Stromal cell of bone marrow (primary cell): Measurements from ENCODE around the gene REPS2.

Source experiments
- DNase-seq: peaks from one replicate; pipeline ENCODE4 v3.0.0-alpha.2; 2012; ENCODE audit warnings: low read depth

The REPS2 gene

GRCh38 chrX:17036171-17036961 is 89.9 kb downstream of the REPS2 start:
- no peak for DNase-seq

GRCh38 chrX:17038277-17038676 is 91.8 kb downstream of the REPS2 start:
- no peak for DNase-seq

GRCh38 chrX:17038681-17039161 is 92.3 kb downstream of the REPS2 start:
- no peak for DNase-seq

GRCh38 chrX:17039826-17040225 is 93.4 kb downstream of the REPS2 start:
- no peak for DNase-seq

GRCh38 chrX:17040711-17041110 is 94.3 kb downstream of the REPS2 start:
- no peak for DNase-seq

- no peak for DNase-seq
These were observed 95.6 kb downstream of the REPS2 start for GRCh38 chrX:17042037-17042436.

- DNase-seq, result peak; percentile 36
These were observed 100.1 kb downstream of the REPS2 start for GRCh38 chrX:17046478-17047097.

GRCh38 chrX:17047224-17047623 is 100.8 kb downstream of the REPS2 start:
- no peak for DNase-seq

GRCh38 chrX:17052210-17052609 is 105.8 kb downstream of the REPS2 start:
- DNase-seq, result no peak

- no peak for DNase-seq
These were observed 106.3 kb downstream of the REPS2 start for GRCh38 chrX:17052793-17053192.

GRCh38 chrX:17053502-17053901 is 107.0 kb downstream of the REPS2 start:
- DNase-seq, result no peak

- DNase-seq, result no peak
These were observed 110.6 kb downstream of the REPS2 start for GRCh38 chrX:17056868-17057608.

GRCh38 chrX:17062065-17062464 is 115.6 kb downstream of the REPS2 start:
- no peak for DNase-seq

- no peak for DNase-seq
These were observed 118.6 kb downstream of the REPS2 start for GRCh38 chrX:17065100-17065499.

GRCh38 chrX:17067534-17067933 is 121.1 kb downstream of the REPS2 start:
- no peak for DNase-seq

- no peak for DNase-seq
These were observed 125.8 kb downstream of the REPS2 start for GRCh38 chrX:17072301-17072700.

GRCh38 chrX:17072721-17073230 is 126.3 kb downstream of the REPS2 start:
- no peak for DNase-seq

GRCh38 chrX:17075004-17075403 is 128.5 kb downstream of the REPS2 start:
- no peak for DNase-seq

- no peak for DNase-seq
These were observed 130.9 kb downstream of the REPS2 start for GRCh38 chrX:17077361-17077760.

GRCh38 chrX:17078031-17078720 is 131.7 kb downstream of the REPS2 start:
- DNase-seq, result peak; percentile 9

- DNase-seq, result no peak
These were observed 135.1 kb downstream of the REPS2 start for GRCh38 chrX:17081511-17081910.

- DNase-seq, result no peak
These were observed 135.5 kb downstream of the REPS2 start for GRCh38 chrX:17081968-17082367.
